T-cell (primary cell): ENCODE data around the gene HES7. TPM values are rescaled to one million over a fixed set of nuclear protein-coding genes. Genes with fewer than 3 reads are reported as not detected.
A peak's percentile ranks its signal among the peaks of the same experiment; 100 is the strongest.

ENCODE experiments used
- ATAC-seq, 4 experiments: fragments of 200-7000 bp in 3 of 4; fragments of 150-1000 bp in 1 of 4; cut with Tn5 transposase; replicated peaks in 1 of 4; 1 replicate in 3 of 4; 2 replicates in 1 of 4; pipeline ENCODE4 v1.10.0; 2021; ENCODE audit warnings: moderate library complexity in 3 of 4, mild to moderate bottlenecking in 2 of 4, moderate number of reproducible peaks in 1 of 4
- CTCF ChIA-PET, 2 donors: fragments of 300-600 bp; sonication (Branson Sonifier 250); formaldehyde crosslinking; loops; one replicate each; lab custom pipeline; 2022; ENCODE audit warnings: antibody characterized with exemption in 2 of 2; lab: Charles Lee
- POLR2A ChIA-PET, 2 donors: fragments of 300-600 bp; sonication (Branson Sonifier 250); formaldehyde crosslinking; loops; one replicate each; lab custom pipeline; 2022; ENCODE audit warnings: antibody characterized with exemption in 2 of 2; lab: Charles Lee
- DNase-seq, 35 experiments: peaks; one replicate each; pipeline versions ENCODE4 v3.0.0 to v3.0.0-alpha.2; 2013 to 2023
- H3K27ac ChIP-seq: one replicate; pipeline ENCODE4 v1.5.1; 2013; ENCODE audit warnings: low read length
- H3K27me3 ChIP-seq, 2 experiments: replicated peaks in 1 of 2; 1 replicate in 1 of 2; 2 replicates in 1 of 2; pipeline versions ENCODE4 v1.6.1 to v1.7.0; 2013; ENCODE audit warnings: low read length in 1 of 2, mixed read lengths in 1 of 2; ENCODE audit not compliant: control insufficient read depth in 2 of 2, insufficient read depth in 2 of 2; ENCODE audit errors: extremely low read depth in 1 of 2
- H3K36me3 ChIP-seq, 2 donors: 1 replicate in 1 of 2; 2 replicates in 1 of 2; pipeline versions ENCODE4 v1.6.1 to v1.7.0; 2013; ENCODE audit warnings: low read length in 1 of 2; ENCODE audit not compliant: control insufficient read depth in 2 of 2, insufficient read depth in 1 of 2; ENCODE audit errors: extremely low read depth in 1 of 2
- H3K4me1 ChIP-seq, 2 experiments: 1 replicate in 1 of 2; 2 replicates in 1 of 2; pipeline versions ENCODE4 v1.6.1 to v1.7.0; 2013; ENCODE audit warnings: low read length in 2 of 2, mixed read lengths in 1 of 2; ENCODE audit not compliant: insufficient read depth in 2 of 2, control insufficient read depth in 1 of 2; ENCODE audit errors: extremely low read depth in 1 of 2
- H3K4me3 ChIP-seq, 2 donors: 1 replicate in 1 of 2; 2 replicates in 1 of 2; pipeline versions ENCODE4 v1.5.1 to v1.7.0; 2013; ENCODE audit warnings: mild to moderate bottlenecking in 2 of 2, low read length in 1 of 2, moderate library complexity in 1 of 2; ENCODE audit not compliant: control insufficient read depth in 1 of 2; ENCODE audit errors: extremely low read depth in 1 of 2
- H3K9me3 ChIP-seq: 2 replicates; pipeline ENCODE4 v1.7.0; 2013
- H3K27ac Mint-ChIP-seq, 2 donors: one replicate each; pipeline ENCODE4 v1.8.0; 2020 to 2021; ENCODE audit warnings: mild to moderate bottlenecking in 2 of 2, mixed read lengths in 2 of 2
- H3K27me3 Mint-ChIP-seq, 2 donors: one replicate each; pipeline ENCODE4 v1.8.0; 2021 to 2022; ENCODE audit warnings: mixed read lengths in 2 of 2
- H3K36me3 Mint-ChIP-seq: one replicate; pipeline ENCODE4 v1.8.0; 2021; ENCODE audit warnings: mixed read lengths
- H3K4me1 Mint-ChIP-seq, 3 donors: one replicate each; pipeline ENCODE4 v1.8.0; 2020 to 2022; ENCODE audit warnings: mixed read lengths in 3 of 3, mild to moderate bottlenecking in 1 of 3
- H3K4me3 Mint-ChIP-seq, 3 donors: one replicate each; pipeline ENCODE4 v1.8.0; 2020 to 2022; ENCODE audit warnings: mild to moderate bottlenecking in 3 of 3, mixed read lengths in 3 of 3, moderate library complexity in 3 of 3
- H3K9me3 Mint-ChIP-seq, 3 donors: one replicate each; pipeline ENCODE4 v1.8.0; 2020 to 2022; ENCODE audit warnings: mixed read lengths in 3 of 3
- WGBS: methylation state at CpG from one replicate; pipeline ENCODE4 v1.1.5; 2013; ENCODE audit warnings: missing lambda C conversion rate; ENCODE audit not compliant: insufficient coverage; 5-methylcytosine and 5-hydroxymethylcytosine counted together
- total RNA-seq, 35 experiments: library from RNA in 6 of 35; stranded (reverse) in 6 of 35; fragments of 120-200 nt in 1 of 35; gene quantifications; one replicate each; pipeline versions ENCODE4 v1.2.1 to v1.2.4 and lab custom pipeline; 2013 to 2026

HES7 gene
- total RNA-seq, 5 donors from 2014 or later (not counting 1 experiment from before 2014, with no cell fraction given), result 0.16 to 1.6 (median 0.23) TPM; not detected in 2

GRCh38 chr17:8075081-8075480, 48.8 kb downstream of the HES7 start:
- Histone ChIP-seq H3K9me3 (no peaks in the 10 kb centered on the region), H3K4me1 (peaks cover 6 to 39% of the 10 kb centered on the region in 2 experiments), H3K27ac (no peak overlapping the region), H3K36me3 (no peaks in the 10 kb centered on the region), H3K4me3 (no peak overlapping the region), H3K27me3 (peaks cover 8 to 68% of the 10 kb centered on the region in 2 experiments)
- Mint-ChIP-seq H3K36me3 (no peaks in the 10 kb centered on the region), H3K27me3 (peaks cover 36 to 49% of the 10 kb centered on the region in 2 donors), H3K27ac (no peak overlapping the region), H3K4me1 (peaks cover 31 to 37% (median 33%) of the 10 kb centered on the region in 3 donors), H3K9me3 (no peaks in the 10 kb centered on the region), H3K4me3 (peak overlapping the region in 1 of 3 donors; percentile 71)
- DNase-seq (no peak), ATAC-seq (no peak)
- no CpG with 5 or more reads among the region's 3 CpGs for WGBS
- CTCF ChIA-PET, result interaction anchor here (0.5 to 1.9 kb wide), 7 partner anchors 14 to 313 kb away, joined by 3 to 10 read pairs (median 5); no protein-coding TSS in a partner anchor
- POLR2A ChIA-PET, result interaction anchor here in 1 of 2 donors (0.5 kb wide), 1 partner anchor 150 kb away, joined by 3 read pairs; no protein-coding TSS in a partner anchor

DNA sequence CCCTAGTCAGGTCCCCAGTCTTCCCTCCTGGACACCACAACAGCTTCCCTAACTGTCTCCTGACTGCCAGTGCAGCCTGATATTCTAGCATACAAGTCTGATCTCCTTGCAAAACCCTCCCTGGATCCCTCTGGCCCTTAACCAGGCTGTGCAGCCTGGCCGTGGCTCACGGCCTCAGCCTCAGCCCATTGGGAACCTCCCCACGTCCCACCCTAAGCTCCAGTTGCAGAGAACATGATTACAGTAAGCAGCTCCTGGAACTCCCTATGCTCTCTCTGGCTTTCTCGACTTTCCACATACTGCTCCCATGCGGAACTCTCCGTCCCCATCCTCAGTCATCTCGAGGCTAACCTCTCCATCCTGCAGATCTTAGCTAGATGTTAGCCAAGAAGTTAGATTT, 49.4 kb downstream of the HES7 start:
- CTCF ChIA-PET, result interaction anchor here (0.5 to 1.9 kb wide), 10 partner anchors 14 to 313 kb away, joined by 3 to 10 read pairs (median 4); no protein-coding TSS in a partner anchor
- Mint-ChIP-seq H3K36me3 (no peaks in the 10 kb centered on the region), H3K9me3 (no peaks in the 10 kb centered on the region), H3K27ac (no peak overlapping the region), H3K4me3 (peak overlapping the region in 1 of 3 donors; percentile 71), H3K27me3 (peaks cover 36 to 49% of the 10 kb centered on the region in 2 donors), H3K4me1 (peaks cover 28 to 32% (median 28%) of the 10 kb centered on the region in 3 donors)
- H3K4me1 ChIP-seq, result peaks cover 6 to 36% of the 10 kb centered on the region in 2 experiments
- no peak overlapping the region for H3K4me3 ChIP-seq
- no peak for DNase-seq
- no peak overlapping the region for H3K27ac ChIP-seq
- H3K9me3 ChIP-seq, result no peaks in the 10 kb centered on the region
- 70% methylated on average over 6 of the region's 7 CpGs for WGBS
- peaks cover 8 to 71% of the 10 kb centered on the region in 2 experiments for H3K27me3 ChIP-seq
- no peaks in the 10 kb centered on the region for H3K36me3 ChIP-seq
- no peak for ATAC-seq
- POLR2A ChIA-PET, result interaction anchor here in 1 of 2 donors (0.5 kb wide), 1 partner anchor 150 kb away, joined by 3 read pairs; no protein-coding TSS in a partner anchor

DNA sequence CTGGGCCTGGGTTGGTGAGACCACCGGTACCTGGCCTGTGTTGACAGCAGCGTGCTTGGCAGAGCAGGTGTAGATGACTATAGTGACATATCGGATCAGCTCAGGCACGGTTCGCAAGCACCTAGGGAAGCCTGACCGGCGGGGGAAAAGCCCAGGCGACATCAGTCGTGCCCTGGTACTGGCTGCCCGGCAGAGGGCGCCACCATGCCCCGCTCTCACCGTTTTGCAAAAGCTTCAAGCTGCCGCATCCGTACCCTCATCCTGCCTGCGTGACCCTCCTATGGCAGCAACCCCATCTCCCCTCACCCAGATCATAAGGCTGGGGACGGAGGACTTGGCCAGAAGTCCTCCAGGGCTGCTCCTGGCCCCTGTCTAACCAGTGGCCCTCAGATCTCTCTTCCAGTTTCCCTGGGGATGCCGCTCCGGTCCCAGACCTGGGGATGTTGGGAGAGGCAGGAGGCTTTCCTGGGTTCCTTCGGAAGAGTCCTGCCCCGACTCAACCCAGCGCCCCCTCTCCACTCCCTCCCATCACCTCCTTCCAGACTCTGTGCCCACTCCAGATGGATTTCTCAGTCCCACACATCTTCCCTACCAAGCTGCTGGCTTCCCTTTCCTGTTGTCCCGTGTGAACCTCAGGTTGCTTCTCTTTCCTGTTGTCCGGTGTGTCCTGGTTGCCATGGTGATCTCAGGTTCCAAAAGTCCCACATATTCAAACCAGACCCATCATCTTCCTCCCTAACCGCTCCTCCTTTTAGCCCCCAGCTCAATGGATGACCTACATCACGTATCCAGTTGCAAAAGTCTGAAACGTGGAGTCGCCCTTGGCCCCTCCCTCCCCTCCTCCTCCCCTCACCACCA, 50.0 kb downstream of the HES7 start:
- Histone ChIP-seq H3K9me3 (no peaks in the 10 kb centered on the region), H3K27me3 (peaks cover 8 to 71% of the 10 kb centered on the region in 2 experiments), H3K4me3 (peak overlapping the region in 1 of 2 donors; percentile 36), H3K36me3 (no peaks in the 10 kb centered on the region), H3K4me1 (peaks cover 4 to 31% of the 10 kb centered on the region in 2 experiments), H3K27ac (no peak overlapping the region)
- no peaks in the 10 kb centered on the region for H3K36me3 Mint-ChIP-seq
- 8% methylated on average over 22 of the region's 28 CpGs for WGBS
- H3K4me1 Mint-ChIP-seq, result peaks cover 23 to 28% (median 25%) of the 10 kb centered on the region in 3 donors
- POLR2A ChIA-PET, result no interaction called here
- peak; percentile 65 to 94 (median 81) for DNase-seq
- H3K4me3 Mint-ChIP-seq, result peak overlapping the region; percentile 63 to 71 (median 66)
- peaks cover 36 to 49% of the 10 kb centered on the region in 2 donors for H3K27me3 Mint-ChIP-seq
- peak overlapping the region in 1 of 2 donors; percentile 84 for H3K27ac Mint-ChIP-seq
- peak; percentile 78 to 93 (median 84) for ATAC-seq
- H3K9me3 Mint-ChIP-seq, result no peaks in the 10 kb centered on the region
- CTCF ChIA-PET, result interaction anchor here (0.6 to 1.9 kb wide), 12 partner anchors 9 to 154 kb away, joined by 3 to 12 read pairs (median 4); partner anchors contain the start of gene ALOX12B (in 1 of the 2)

DNA sequence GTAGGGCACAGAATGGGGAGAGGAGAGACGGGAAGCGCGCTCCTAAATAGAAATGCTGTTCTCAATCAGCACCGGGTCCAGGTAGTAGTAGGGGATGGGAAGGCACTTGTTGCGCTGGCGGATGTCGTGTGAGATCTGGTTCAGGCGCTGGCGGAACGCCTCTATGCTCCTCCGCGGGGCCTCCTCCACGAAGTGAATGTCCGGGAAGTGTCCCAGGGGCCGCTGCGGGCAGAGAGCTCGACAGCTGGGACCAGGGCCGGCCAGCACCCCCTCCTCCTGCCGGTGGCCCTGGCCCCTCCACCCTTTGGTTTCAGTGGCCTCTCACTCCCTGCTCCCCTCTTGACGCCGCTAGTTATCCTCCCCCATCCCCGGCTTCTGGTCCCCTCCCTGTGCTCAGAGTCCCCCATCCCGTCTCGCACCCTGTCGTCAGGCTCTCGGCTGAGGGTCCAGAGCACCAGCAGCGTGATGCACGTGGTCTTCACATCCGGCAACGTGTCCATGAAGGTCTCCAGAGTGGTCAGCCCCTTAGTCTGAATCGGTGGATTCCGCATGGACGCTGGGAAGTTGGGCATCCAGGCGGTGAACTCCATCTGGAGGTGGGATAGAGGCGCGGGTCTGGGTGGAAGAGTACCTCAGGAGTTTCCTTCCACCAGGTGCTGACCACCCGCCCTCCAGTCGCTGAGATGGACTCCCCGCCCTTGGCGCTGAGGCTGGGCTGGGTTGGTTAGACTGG, 51.0 kb downstream of the HES7 start:
- CTCF ChIA-PET, result interaction anchor here (0.6 to 1.9 kb wide), 5 partner anchors 10 to 47 kb away, joined by 3 to 12 read pairs (median 5); partner anchors contain the start of gene ALOX12B (in 1 of the 2)
- Histone ChIP-seq H3K4me3 (peak overlapping the region; percentile 35 to 36), H3K27me3 (peaks cover 8 to 71% of the 10 kb centered on the region in 2 experiments), H3K9me3 (no peaks in the 10 kb centered on the region), H3K4me1 (peaks cover 4 to 26% of the 10 kb centered on the region in 2 experiments), H3K27ac (no peak overlapping the region), H3K36me3 (no peaks in the 10 kb centered on the region)
- whole genome bisulfite sequencing, result 5% methylated on average over 34 of the region's 40 CpGs
- peak; percentile 61 to 74 (median 68) for ATAC-seq
- H3K4me3 Mint-ChIP-seq, result peak overlapping the region; percentile 63 to 71 (median 66)
- H3K4me1 Mint-ChIP-seq, result peaks cover 23 to 28% (median 25%) of the 10 kb centered on the region in 3 donors
- DNase-seq, result peak in 19 of 35 experiments; percentile 13 to 62 (median 31)
- H3K36me3 Mint-ChIP-seq, result no peaks in the 10 kb centered on the region
- H3K27ac Mint-ChIP-seq, result no peak overlapping the region
- POLR2A ChIA-PET, result no interaction called here
- no peaks in the 10 kb centered on the region for H3K9me3 Mint-ChIP-seq
- H3K27me3 Mint-ChIP-seq, result peaks cover 36 to 49% of the 10 kb centered on the region in 2 donors

DNA sequence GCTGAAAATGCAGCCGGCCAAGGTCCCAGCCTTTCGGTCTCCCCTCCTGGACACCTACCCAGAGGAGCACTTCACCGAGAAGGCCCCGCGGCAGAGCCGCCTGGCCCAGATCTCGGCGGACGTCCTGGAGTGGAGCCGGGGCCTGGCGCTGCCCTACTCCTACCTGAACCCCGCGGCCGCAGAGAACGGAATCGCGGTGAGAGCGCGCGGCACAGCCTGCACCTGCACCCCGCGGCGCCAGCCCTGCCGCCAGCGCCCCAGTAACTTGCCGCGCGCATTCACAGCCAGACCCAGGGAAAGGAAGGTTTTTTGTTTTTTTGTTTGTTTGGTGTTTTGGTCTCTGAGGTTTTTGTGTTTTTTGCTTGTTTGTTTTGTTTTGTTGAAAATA, 51.6 kb downstream of the HES7 start:
- ATAC-seq, result peak; percentile 16 to 36 (median 20)
- POLR2A ChIA-PET, result interaction anchor here in 1 of 2 donors (0.6 kb wide), 1 partner anchor 180 kb away, joined by 4 read pairs; no protein-coding TSS in a partner anchor
- DNase-seq, result no peak
- no peak overlapping the region for H3K27ac Mint-ChIP-seq
- Histone ChIP-seq H3K36me3 (no peaks in the 10 kb centered on the region), H3K4me3 (peak overlapping the region in 1 of 2 donors; percentile 35), H3K27me3 (peaks cover 7 to 72% of the 10 kb centered on the region in 2 experiments), H3K9me3 (no peaks in the 10 kb centered on the region), H3K27ac (no peak overlapping the region), H3K4me1 (peaks cover 4 to 26% of the 10 kb centered on the region in 2 experiments)
- H3K9me3 Mint-ChIP-seq, result no peaks in the 10 kb centered on the region
- peaks cover 23 to 25% (median 25%) of the 10 kb centered on the region in 3 donors for H3K4me1 Mint-ChIP-seq
- CTCF ChIA-PET, result no interaction called here
- 10% methylated on average over 27 of the region's 28 CpGs for WGBS
- peaks cover 36 to 47% of the 10 kb centered on the region in 2 donors for H3K27me3 Mint-ChIP-seq
- no peaks in the 10 kb centered on the region for H3K36me3 Mint-ChIP-seq
- H3K4me3 Mint-ChIP-seq, result peak overlapping the region; percentile 63 to 71 (median 66)
